H1 (cell line): ENCODE measurements around the gene PTCRA. TPM values are rescaled to one million over a fixed set of nuclear protein-coding genes. Genes with fewer than 3 reads are reported as not detected.

Source experiments
- CTCF ChIA-PET: fragments of 300-600 bp; sonication (Branson Sonifier 250); formaldehyde crosslinking; loops from one replicate; lab custom pipeline; 2021; ENCODE audit not compliant: partially characterized antibody; lab: Charles Lee
- POLR2A ChIA-PET: fragments of 300-600 bp; sonication (Branson Sonifier 250); formaldehyde crosslinking; loops from one replicate; lab custom pipeline; 2021; ENCODE audit warnings: inconsistent platforms; ENCODE audit not compliant: partially characterized antibody; lab: Charles Lee
- DNase-seq, 2 experiments: peaks; one replicate each; pipeline versions ENCODE4 v3.0.0 to v3.0.0-alpha.2; 2010 to 2022; ENCODE audit warnings: low spot score in 2 of 2, low read depth in 1 of 2, mixed read lengths in 1 of 2
- FAIRE-seq: peaks from 2 replicates; lab custom pipeline; 2011; peaks lifted over from hg19 to GRCh38; lab: Jason Lieb, UNC
- H2AFZ ChIP-seq: 2 replicates; pipeline ENCODE4 v1.8.1; 2012; ENCODE audit warnings: low read length, inconsistent platforms
- H2AK5ac ChIP-seq: 2 replicates; pipeline ENCODE4 v1.6.1; 2013; ENCODE audit warnings: low read depth, low read length
- H2BK120ac ChIP-seq: replicated peaks from 2 replicates; pipeline ENCODE3; 2013; ENCODE audit warnings: low read depth, low read length, inconsistent platforms
- H2BK12ac ChIP-seq: 2 replicates; pipeline ENCODE4 v1.6.1; 2013; ENCODE audit warnings: low read depth, low read length
- H2BK15ac ChIP-seq: 2 replicates; pipeline ENCODE4 v1.6.1; 2013; ENCODE audit warnings: low read length
- H2BK20ac ChIP-seq: 2 replicates; pipeline ENCODE4 v1.6.1; 2013; ENCODE audit warnings: low read length
- H2BK5ac ChIP-seq: 2 replicates; pipeline ENCODE4 v1.6.1; 2013; ENCODE audit warnings: low read depth, low read length
- H3K14ac ChIP-seq: 2 replicates; pipeline ENCODE4 v1.6.1; 2013; ENCODE audit warnings: inconsistent platforms; ENCODE audit not compliant: insufficient read length
- H3K18ac ChIP-seq: 2 replicates; pipeline ENCODE4 v1.6.1; 2013; ENCODE audit warnings: low read length; ENCODE audit errors: extremely low read depth
- H3K23ac ChIP-seq: 2 replicates; pipeline ENCODE4 v1.6.1; 2013; ENCODE audit warnings: inconsistent platforms; ENCODE audit not compliant: insufficient read length
- H3K23me2 ChIP-seq: 2 replicates; pipeline ENCODE4 v1.6.1; 2013; ENCODE audit warnings: low read depth, low read length
- H3K27ac ChIP-seq: 2 replicates; pipeline ENCODE4 v1.6.1; 2011; ENCODE audit warnings: low read depth, low read length, inconsistent platforms
- H3K27me3 ChIP-seq, 4 experiments: replicated peaks in 1 of 4; 1 replicate in 1 of 4; 2 replicates in 3 of 4; pipeline versions ENCODE4 v1.6.1 to v1.8.1; 2011 to 2013; ENCODE audit warnings: low read length in 3 of 4, mild to moderate bottlenecking in 3 of 4, inconsistent platforms in 2 of 4, mixed read lengths in 2 of 4, moderate library complexity in 1 of 4; ENCODE audit not compliant: control insufficient read depth in 3 of 4, insufficient read depth in 3 of 4; ENCODE audit errors: extremely low read depth in 1 of 4
- H3K36me3 ChIP-seq, 4 experiments: 2 replicates each; pipeline versions ENCODE4 v1.6.1 to v1.8.1; 2011 to 2013; ENCODE audit warnings: mild to moderate bottlenecking in 4 of 4, low read length in 3 of 4, moderate library complexity in 2 of 4, control low read depth in 1 of 4, inconsistent platforms in 1 of 4; ENCODE audit not compliant: insufficient read depth in 4 of 4, control insufficient read depth in 2 of 4
- H3K4ac ChIP-seq: replicated peaks from 2 replicates; pipeline ENCODE3; 2013; ENCODE audit warnings: low read length, low read depth, mixed read lengths, inconsistent platforms; ENCODE audit not compliant: insufficient read length
- H3K4me1 ChIP-seq, 4 experiments: replicated peaks in 1 of 4; 1 replicate in 1 of 4; 2 replicates in 3 of 4; pipeline versions ENCODE4 v1.6.1 to v1.8.1; 2011 to 2013; ENCODE audit warnings: low read length in 3 of 4, inconsistent platforms in 2 of 4, mixed read lengths in 1 of 4; ENCODE audit not compliant: insufficient read depth in 4 of 4, control insufficient read depth in 3 of 4
- H3K4me2 ChIP-seq, 2 experiments: 2 replicates each; pipeline versions ENCODE4 v1.6.1 to v1.8.1; 2011 to 2013; ENCODE audit warnings: low read depth in 2 of 2, low read length in 2 of 2, control low read depth in 1 of 2, inconsistent platforms in 1 of 2, mild to moderate bottlenecking in 1 of 2; ENCODE audit not compliant: insufficient read depth in 1 of 2
- H3K4me3 ChIP-seq, 4 experiments: fragments of 200-600, 300-600 bp in 1 of 4; sonication (generic), shearing (Covaris generic), sonication (Bioruptor Twin) in 1 of 4; 2 replicates each; pipeline versions ENCODE4 v1.5.1 to v1.8.1; 2011 to 2016; ENCODE audit warnings: low read length in 4 of 4, low read depth in 3 of 4, control low read depth in 2 of 4, inconsistent platforms in 2 of 4, mild to moderate bottlenecking in 2 of 4, mixed read lengths in 1 of 4, moderate library complexity in 1 of 4; ENCODE audit not compliant: insufficient read depth in 2 of 4; ENCODE audit errors: extremely low read depth in 1 of 4
- H3K56ac ChIP-seq: replicated peaks from 2 replicates; pipeline ENCODE3; 2013; ENCODE audit warnings: low read depth, mild to moderate bottlenecking, mixed read lengths, low read length, inconsistent platforms; ENCODE audit not compliant: insufficient read length
- H3K79me1 ChIP-seq: 2 replicates; pipeline ENCODE4 v1.6.1; 2013; ENCODE audit warnings: low read depth, low read length, control low read depth
- H3K79me2 ChIP-seq, 2 experiments: 2 replicates each; pipeline versions ENCODE4 v1.6.1 to v1.8.1; 2012 to 2013; ENCODE audit warnings: low read length in 2 of 2, mild to moderate bottlenecking in 2 of 2, inconsistent platforms in 1 of 2; ENCODE audit not compliant: insufficient read depth in 2 of 2, control insufficient read depth in 1 of 2
- H3K9ac ChIP-seq, 4 experiments: replicated peaks in 1 of 4; 1 replicate in 1 of 4; 2 replicates in 3 of 4; pipeline versions ENCODE4 v1.6.1 to v1.8.1; 2011 to 2013; ENCODE audit warnings: low read depth in 3 of 4, low read length in 3 of 4, control low read depth in 2 of 4, mild to moderate bottlenecking in 2 of 4, moderate library complexity in 2 of 4, inconsistent platforms in 1 of 4; ENCODE audit errors: extremely low read depth in 1 of 4
- H3K9me3 ChIP-seq, 2 experiments: 2 replicates each; pipeline versions ENCODE4 v1.6.1 to v1.8.1; 2012 to 2013; ENCODE audit warnings: mild to moderate bottlenecking in 2 of 2, moderate library complexity in 2 of 2, control low read depth in 1 of 2, inconsistent platforms in 1 of 2, low read depth in 1 of 2, low read length in 1 of 2, mixed read lengths in 1 of 2; ENCODE audit not compliant: insufficient read depth in 2 of 2
- H4K20me1 ChIP-seq, 2 experiments: replicated peaks in 1 of 2; 2 replicates each; pipeline versions ENCODE3 to v1.8.1; 2011 to 2013; ENCODE audit warnings: inconsistent platforms in 2 of 2, low read length in 2 of 2, mild to moderate bottlenecking in 1 of 2; ENCODE audit not compliant: insufficient read depth in 2 of 2, control insufficient read depth in 1 of 2
- H4K5ac ChIP-seq: 2 replicates; pipeline ENCODE4 v1.6.1; 2013; ENCODE audit warnings: low read length, low read depth, mixed read lengths, inconsistent platforms; ENCODE audit not compliant: insufficient read length
- H4K8ac ChIP-seq: 2 replicates; pipeline ENCODE4 v1.8.0; 2013; ENCODE audit warnings: mild to moderate bottlenecking, moderate library complexity, low read length, inconsistent platforms; ENCODE audit not compliant: insufficient read depth; ENCODE audit errors: extremely low read depth
- H4K91ac ChIP-seq: replicated peaks from 2 replicates; pipeline ENCODE3; 2013; ENCODE audit warnings: low read length, mixed read lengths, inconsistent platforms; ENCODE audit not compliant: insufficient read length
- WGBS, 2 experiments: shearing (Covaris generic) in 1 of 2; methylation state at CpG; one replicate each; pipeline versions ENCODE4 v1.1.6 to v1.1.7; 2013 to 2015; ENCODE audit warnings: low lambda C conversion rate in 2 of 2, mixed read lengths in 2 of 2, inconsistent platforms in 1 of 2, low coverage in 1 of 2, missing lambda C conversion rate in 1 of 2; ENCODE audit not compliant: insufficient replicate concordance in 2 of 2, insufficient coverage in 1 of 2, insufficient read length in 1 of 2; ENCODE audit errors: extremely low coverage in 1 of 2, missing lambda C conversion rate in 1 of 2; 5-methylcytosine and 5-hydroxymethylcytosine counted together
- polyA plus RNA-seq, 7 experiments: library from polyadenylated mRNA; depleted of rRNA in 3 of 7; stranded (reverse) in 5 of 7; unstranded in 2 of 7; fragments of >200 nt in 5 of 7; fragments of 200-250 nt in 2 of 7; gene quantifications; 1 replicate in 5 of 7; 2 replicates in 1 of 7; 4 replicates in 1 of 7; pipeline versions ENCODE4 v1.2.1 to v1.2.3, GENCODE V29; 2011 to 2013; ENCODE audit warnings: missing spikeins in 2 of 7, mixed read lengths in 2 of 7
- total RNA-seq: library from RNA; stranded (reverse); fragmentation: NEBNext Ultra II Directional; extraction: Animal tissue kit (Norgen Biotek cat#: 25700); gene quantifications from 2 replicates; pipeline ENCODE4 v1.2.1, GENCODE V29; 2021

Gene PTCRA
- total and polyA plus RNA-seq, 2 of the 8 experiments (the other 6 are each of a cell fraction or from before 2014, with no cell fraction given), result not detected

DNA sequence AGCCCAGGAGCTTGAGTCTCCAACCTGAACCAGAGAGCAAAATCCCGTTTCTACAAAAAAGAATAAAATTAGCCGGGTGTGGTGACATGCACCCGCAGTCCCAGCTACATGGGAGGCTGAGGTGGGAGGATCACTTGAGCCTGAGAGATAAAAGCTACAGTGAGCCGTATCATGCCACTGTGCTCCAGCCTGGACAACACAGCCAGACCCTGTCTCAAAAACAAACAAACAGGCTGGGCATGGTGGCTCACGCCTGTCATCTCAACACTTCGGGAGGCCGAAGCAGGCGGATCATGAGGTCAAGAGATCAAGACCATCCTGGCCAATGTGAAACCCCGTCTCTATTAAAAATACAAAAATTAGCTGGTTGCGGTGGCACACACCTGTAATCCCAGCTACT is 11.4 kb upstream of the PTCRA start:
- no peak overlapping the region for H2BK15ac ChIP-seq
- H2AK5ac ChIP-seq, result no peak overlapping the region
- no peak overlapping the region for H3K4me2 ChIP-seq
- no peaks in the 10 kb centered on the region; a peak in 1 of 7 replicates for H3K27me3 ChIP-seq
- no peaks in the 10 kb centered on the region for H4K20me1 ChIP-seq
- no peak overlapping the region for H4K8ac ChIP-seq
- no peak for FAIRE-seq
- no peak overlapping the region for H4K5ac ChIP-seq
- H3K36me3 ChIP-seq, result no peaks in the 10 kb centered on the region
- H3K4me3 ChIP-seq, result no peak overlapping the region
- no peak overlapping the region for H2BK20ac ChIP-seq
- no peaks in the 10 kb centered on the region for H3K23me2 ChIP-seq
- no peak overlapping the region for H3K18ac ChIP-seq
- no peak overlapping the region for H3K14ac ChIP-seq
- peaks cover 2 to 5% (median 3%) of the 10 kb centered on the region in 4 experiments; a peak in 5 of 7 replicates for H3K4me1 ChIP-seq
- H3K23ac ChIP-seq, result no peak overlapping the region
- ChIA-PET POLR2A (interaction anchor here (0.7 to 1.6 kb wide), 4 partner anchors 8 to 263 kb away, joined by 3 to 6 read pairs (median 4); partner anchors contain the start of gene RPL7L1), CTCF (interaction anchor here (0.7 to 1.3 kb wide), 4 partner anchors 9 to 30 kb away, joined by 3 read pairs; a partner anchor contains a TSS)
- H3K9ac ChIP-seq, result no peak overlapping the region
- H3K4ac ChIP-seq, result no peak overlapping the region
- H2BK5ac ChIP-seq, result no peak overlapping the region
- DNase-seq, result no peak
- H3K9me3 ChIP-seq, result no peaks in the 10 kb centered on the region
- no peak overlapping the region for H3K27ac ChIP-seq
- H2AFZ ChIP-seq, result no peak overlapping the region
- no peaks in the 10 kb centered on the region for H3K79me2 ChIP-seq
- no peak overlapping the region for H3K56ac ChIP-seq
- no peak overlapping the region for H2BK120ac ChIP-seq
- H2BK12ac ChIP-seq, result no peak overlapping the region
- 97% methylated on average over 10 of the region's 10 CpGs; no CpG with 5 or more reads in 1 of the 2 experiments for WGBS, 2 experiments
- H3K79me1 ChIP-seq, result no peaks in the 10 kb centered on the region; the same call in 1 of the 2 replicates
- no peak overlapping the region for H4K91ac ChIP-seq
